ENCODE measurements around the gene STK17B.
"Not testable (repeated sequence)": the region's sequence is repeated elsewhere in the genome, so short reads cannot be mapped to it uniquely, and the experiment has no call there.

The STK17B gene

DNA sequence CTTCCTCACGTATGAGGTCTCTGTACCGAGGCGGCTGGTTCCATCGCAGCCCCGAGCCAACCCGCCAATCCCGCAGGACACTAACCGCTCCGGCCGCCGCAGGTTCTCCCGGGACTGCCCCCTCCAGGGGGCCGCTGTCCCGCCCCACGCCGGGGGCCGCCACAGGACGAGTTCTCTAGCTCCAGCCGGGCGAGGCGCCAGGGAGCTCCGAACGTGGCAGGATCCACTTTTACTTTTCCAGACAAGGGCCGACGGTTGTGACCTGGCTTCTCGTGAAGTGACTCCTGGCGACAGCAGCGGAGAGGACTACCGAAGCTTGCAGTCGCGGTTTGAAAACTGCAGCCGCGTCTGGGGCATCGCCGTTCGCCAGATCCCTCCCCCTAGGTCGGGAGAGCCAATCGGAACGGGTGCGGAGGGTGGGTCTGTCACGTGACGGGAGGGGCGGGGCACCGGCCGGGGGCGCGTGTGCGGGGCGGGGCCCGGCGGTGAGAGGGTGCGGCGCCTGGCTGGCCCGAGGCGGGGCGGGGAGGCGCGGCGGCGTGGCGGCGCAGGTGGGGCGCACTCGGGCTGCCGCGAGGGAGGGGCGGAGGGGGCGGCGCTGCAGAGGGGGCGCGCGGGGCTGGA is at the start of gene STK17B:
TSS of gene STK17B (minus strand) at position 331 of the 624 bp plus-strand sequence. CDS start 8,195 bp downstream, outside the sequence.
- DNase-seq = no peak

- DNase-seq = no peak
Measured at GRCh38 chr2:196220671-196221070, 49.3 kb upstream of the STK17B start.

DNA sequence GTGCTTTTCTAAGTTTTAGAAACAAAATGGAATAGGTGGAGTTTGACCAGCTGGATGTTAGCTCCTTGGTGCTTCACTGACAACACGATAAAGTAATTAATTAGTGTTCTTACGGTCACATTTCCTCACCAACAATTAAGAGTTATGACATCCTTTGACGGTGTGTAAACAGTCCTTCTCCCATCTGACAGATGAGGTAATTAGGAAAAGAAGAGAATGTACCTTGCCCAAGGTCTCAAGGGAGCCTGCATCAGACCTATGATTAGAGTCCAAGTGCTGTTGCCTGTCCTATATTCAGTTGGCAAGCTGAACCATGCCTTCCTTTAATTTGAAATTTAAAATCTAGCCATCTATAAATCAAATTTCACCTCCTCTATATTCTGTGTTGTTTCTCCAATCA is 48.3 kb upstream of the STK17B start:
- no peak for DNase-seq

DNA sequence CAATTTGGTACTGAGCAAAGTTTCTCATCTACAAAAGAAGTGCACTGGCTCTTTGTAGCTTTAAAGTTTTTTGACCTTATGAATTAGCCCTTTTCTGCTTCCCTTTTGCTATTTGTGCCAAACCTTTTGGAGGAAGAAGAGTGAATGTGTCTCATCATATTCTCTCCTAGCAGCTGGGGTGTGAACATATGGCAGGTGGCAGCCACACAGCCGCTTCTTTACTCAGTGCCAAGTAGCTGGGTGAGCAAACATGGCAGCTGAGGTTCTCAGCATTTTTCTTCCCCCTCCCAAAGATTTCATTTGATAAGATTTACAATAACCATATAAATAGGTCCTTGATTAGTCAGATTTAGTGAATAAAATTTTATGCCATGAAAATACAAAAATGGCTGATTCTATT is 46.7 kb upstream of the STK17B start:
- no peak for DNase-seq

DNA sequence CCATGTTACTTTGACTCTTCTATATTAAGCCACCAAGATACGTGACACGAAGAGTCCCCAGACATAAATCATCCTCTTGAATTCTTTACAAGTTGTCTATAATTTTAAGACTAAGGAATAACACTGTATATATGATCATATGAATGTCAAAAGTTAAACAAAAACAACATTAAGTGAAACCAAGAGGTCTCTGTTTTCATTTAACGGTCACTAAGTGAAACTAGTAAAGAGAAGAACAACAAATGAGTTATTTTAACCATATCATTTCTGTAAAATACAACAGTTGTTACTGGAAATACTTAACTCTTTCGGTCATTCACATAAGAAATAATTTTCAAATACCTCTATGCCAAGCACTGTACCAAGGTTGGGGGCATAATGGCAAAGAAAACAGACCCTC is 45.7 kb upstream of the STK17B start:
- DNase-seq = no peak

- DNase-seq = no peak
Measured at GRCh38 chr2:196215376-196215775, 44.0 kb upstream of the STK17B start.

DNA sequence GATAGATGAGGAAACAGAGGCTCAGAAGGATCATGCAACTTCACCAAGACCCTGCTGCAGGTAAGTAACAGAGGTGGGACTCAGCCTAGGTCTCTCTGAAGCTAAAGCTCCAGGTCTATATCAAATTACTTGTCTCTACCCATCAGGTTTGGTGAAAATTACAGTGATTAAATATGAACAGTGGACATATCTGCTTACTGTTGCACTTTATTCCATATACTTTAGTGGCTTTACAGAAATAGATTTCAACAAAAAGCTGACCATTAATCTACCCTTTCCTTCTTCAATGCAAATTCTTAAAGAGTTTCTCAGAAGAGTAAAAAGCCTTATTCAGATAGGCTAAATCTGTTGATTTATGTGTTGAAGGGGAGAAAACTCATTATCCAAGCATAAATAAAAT is 42.8 kb upstream of the STK17B start:
- no peak for DNase-seq

GRCh38 chr2:196213252-196213980 is 42.0 kb upstream of the STK17B start:
- no peak for DNase-seq

DNA sequence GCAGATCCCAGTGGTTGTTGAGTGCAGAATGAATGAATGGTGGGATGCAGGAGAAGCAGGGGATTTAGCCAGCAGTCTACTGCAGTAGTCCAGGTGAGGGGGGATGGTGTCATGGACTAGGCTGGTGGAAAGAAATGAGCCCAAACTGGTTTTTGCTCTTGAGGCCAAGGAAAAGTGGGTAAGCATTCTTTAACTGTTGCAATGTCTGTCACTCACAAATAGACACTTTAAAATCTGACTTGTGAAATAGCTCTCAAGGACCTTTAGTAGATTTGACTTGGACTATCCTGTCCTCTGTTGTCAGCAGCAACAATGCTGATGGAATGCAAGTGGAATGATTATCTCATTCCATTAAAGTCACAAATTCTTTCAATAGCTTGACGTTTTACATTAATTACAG is 37.5 kb upstream of the STK17B start:
- no peak for DNase-seq

DNA sequence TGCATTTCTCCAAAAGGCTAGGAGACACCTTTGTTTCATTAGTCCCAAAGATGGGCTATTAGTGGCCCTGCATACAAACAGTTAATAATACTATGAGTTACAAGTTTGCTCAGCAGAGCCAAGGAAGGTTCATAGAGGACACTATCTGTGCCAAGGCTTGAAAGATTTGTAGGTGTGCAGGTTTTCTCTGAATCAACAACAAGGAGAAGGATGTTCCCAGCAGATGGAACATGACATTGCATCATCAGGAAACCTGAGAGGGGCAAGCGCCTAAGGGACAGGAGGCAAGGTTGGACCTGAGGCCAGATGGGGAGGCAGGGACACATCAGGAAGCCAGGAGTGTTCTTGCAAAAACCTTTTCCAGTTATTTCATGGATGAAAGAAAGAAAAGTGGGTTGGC is 35.4 kb upstream of the STK17B start:
- no peak for DNase-seq

DNA sequence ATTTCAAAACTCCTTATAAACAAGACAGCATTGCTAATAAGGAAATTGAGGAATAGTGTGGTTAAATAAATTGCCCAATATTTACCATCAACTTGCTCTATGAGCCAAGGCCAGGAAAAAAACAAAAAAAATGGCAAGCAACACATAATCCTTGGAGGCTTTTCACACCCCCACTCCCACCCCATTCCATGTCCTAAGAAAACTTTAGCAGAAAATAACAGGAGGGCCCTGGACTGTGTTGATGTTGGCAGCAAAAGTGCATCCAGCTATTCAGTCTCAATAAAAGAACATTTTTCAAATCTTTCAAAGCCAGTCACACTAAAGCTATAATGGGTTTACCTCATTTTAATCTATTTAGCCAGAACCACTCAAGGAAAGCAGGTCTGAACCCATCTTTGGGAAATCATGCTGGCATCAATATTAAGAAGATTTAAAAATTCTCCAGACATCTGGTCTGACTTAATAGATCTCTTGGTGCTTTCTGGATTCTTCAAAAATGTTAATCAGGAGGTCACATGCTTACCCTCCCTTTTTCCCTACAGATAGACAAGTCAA is 34.6 kb upstream of the STK17B start:
- DNase-seq = no peak

DNA sequence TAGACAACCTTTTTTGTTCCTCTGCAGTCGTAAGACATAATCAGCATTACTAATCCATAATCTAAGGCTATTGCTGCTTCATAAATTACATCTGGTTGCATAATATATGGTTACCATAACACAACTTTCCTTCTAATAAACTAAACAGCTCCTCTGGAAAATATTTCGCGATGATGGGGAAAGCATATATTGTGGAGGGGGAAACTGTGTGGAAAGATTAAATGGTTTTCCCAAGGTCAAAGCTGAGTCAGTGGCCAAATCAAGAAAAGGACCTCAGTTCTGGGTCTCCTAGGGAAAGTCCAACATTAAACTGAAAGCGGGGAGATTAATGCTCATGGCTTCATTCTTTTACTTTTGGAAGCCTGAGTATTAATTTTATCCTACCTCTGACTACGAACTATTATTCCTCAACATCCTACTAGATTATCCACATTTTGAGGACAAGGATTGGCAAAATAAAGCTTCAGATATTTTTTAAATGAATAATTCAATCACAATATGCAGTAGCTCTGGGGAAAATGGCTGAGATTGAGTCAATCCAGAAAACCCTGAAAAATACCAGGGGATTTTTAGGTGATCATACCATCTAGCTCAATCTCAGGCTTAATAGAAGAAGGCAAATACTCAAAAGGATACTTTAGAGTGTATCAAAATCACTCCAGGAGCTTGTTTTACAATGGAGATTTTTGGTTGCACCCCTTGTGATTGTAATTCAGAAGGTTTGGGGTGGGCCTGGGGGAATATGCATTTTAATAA is 33.8 kb upstream of the STK17B start:
- DNase-seq = no peak

GRCh38 chr2:196201229-196202009 is 30.0 kb upstream of the STK17B start:
- no peak for DNase-seq

GRCh38 chr2:196200557-196200956 is 29.2 kb upstream of the STK17B start:
- DNase-seq = no peak

DNA sequence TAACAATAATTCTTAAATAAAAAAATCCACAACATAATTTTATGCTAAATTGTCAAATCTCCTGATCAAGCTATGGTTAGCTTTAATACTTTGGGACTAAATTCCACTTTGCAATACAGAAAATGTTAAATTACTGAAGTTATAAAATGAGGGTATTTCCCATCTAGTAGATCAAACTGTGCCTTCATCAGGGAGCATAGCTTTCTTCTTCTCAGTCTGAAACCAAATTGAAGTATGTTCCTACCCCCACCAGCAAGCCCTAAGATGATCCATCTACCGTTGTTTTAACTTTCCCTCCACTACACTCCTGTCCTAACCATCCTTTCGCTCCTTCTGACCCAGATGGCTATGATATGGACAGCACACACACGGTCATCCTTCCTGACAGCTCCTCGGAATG is 24.4 kb upstream of the STK17B start:
- no peak for DNase-seq

- DNase-seq = no peak
Measured at GRCh38 chr2:196195302-196195701, 23.9 kb upstream of the STK17B start.

- DNase-seq = no peak
Measured at GRCh38 chr2:196191541-196191940, 20.2 kb upstream of the STK17B start.

- DNase-seq = no peak
Measured at GRCh38 chr2:196187898-196188458, 16.6 kb upstream of the STK17B start.

GRCh38 chr2:196187175-196187700 is 15.9 kb upstream of the STK17B start:
- DNase-seq = not testable (repeated sequence)

GRCh38 chr2:196186266-196186980 is 15.0 kb upstream of the STK17B start:
- no peak for DNase-seq

DNA sequence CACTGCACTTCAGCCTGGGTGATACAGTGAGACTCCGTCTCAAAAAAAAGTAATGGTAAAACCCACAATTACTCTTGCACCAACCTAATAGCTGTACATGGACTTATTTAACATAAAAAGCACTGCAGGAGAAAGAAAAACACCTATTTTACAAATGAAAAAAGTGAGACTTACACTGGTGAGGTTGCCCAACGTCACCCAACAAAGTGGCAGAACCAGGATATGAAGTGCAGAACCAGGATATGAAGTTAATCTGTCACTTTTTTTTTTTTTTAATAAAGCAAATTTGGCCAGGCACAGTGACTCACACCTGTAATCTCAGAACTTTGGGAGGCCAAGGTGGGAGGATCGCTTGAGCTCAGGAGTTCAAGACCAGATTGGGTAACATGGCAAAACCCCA is 13.5 kb upstream of the STK17B start:
- DNase-seq = no peak
